Jurkat, Clone E6-1 (cell line): ENCODE data around the gene CACNA2D2.

ENCODE experiments used
- DNase-seq: peaks from one replicate; pipeline ENCODE4 v3.0.0-alpha.2; 2011; ENCODE audit warnings: low read depth, low spot score
- H3K4me3 ChIP-seq: 2 replicates; pipeline ENCODE4 v1.5.1; 2011; ENCODE audit warnings: mild to moderate bottlenecking, low read length, control low read depth, moderate library complexity

The CACNA2D2 gene

GRCh38 chr3:50441424-50442217 lies 61.8 kb downstream of the CACNA2D2 start:
- no peak for DNase-seq
- no peak overlapping the region for H3K4me3 ChIP-seq

DNA sequence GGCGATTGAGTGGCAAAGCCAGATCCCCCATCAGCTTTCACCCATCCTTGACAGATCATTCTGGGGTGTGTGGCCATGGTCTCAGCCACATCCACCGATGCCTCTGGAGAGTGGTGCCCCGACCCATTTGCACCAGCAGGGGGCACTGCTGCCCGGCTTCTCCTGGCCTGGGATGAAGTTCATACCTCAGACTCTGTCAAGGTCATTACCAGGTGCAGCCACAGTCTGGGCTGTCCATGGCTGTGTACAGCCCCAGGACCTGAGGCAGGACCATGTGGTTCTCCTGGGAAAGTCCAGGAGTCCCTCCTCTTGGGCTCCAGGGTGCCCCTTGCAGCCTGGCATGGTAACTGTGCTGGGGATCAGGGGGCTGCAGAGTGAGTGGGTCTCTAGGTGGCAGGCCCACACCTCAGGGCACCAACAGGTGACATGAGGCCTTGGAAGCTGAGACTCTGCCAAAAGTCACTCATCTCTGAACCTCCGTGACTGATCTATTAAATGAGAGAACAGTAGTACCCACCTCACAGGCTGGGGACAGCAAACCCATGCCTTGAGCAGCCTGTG lies 67.2 kb downstream of the CACNA2D2 start:
- peak; percentile 28 for DNase-seq
- no peak overlapping the region for H3K4me3 ChIP-seq

GRCh38 chr3:50435371-50436113 lies 67.9 kb downstream of the CACNA2D2 start:
- DNase-seq: peak; percentile 63
- no peak overlapping the region for H3K4me3 ChIP-seq

GRCh38 chr3:50433954-50434353 lies 69.5 kb downstream of the CACNA2D2 start:
- H3K4me3 ChIP-seq: no peak overlapping the region
- no peak for DNase-seq

- H3K4me3 ChIP-seq: no peak overlapping the region
- no peak for DNase-seq
These were observed 72.4 kb downstream of the CACNA2D2 start for GRCh38 chr3:50430950-50431435.

- H3K4me3 ChIP-seq: no peak overlapping the region
- DNase-seq: no peak
These were observed 73.2 kb downstream of the CACNA2D2 start for GRCh38 chr3:50430191-50430590.

- peak; percentile 24 for DNase-seq
- no peak overlapping the region for H3K4me3 ChIP-seq
These were observed 75.3 kb downstream of the CACNA2D2 start for GRCh38 chr3:50428007-50428633.

DNA sequence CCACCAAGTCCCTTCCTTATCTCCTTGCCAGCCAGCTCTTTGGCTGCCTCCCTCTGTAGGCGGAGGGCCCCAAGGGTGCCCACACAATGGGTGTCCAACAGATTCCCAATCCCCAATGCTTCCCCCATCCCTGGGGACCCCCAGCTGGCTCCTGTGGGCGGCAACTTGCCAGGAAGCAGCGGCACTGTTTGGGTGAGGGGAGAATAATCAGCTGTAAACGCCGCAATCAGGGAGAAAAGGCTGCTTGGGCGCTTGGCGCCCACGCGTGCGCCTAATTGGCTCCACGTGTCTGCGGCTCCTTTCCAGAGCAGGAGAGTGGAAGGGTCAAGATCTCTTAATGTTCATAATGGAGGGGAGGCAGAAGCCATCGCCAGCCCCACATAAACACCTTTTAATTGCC lies 76.2 kb downstream of the CACNA2D2 start:
- DNase-seq: no peak
- no peak overlapping the region for H3K4me3 ChIP-seq

- H3K4me3 ChIP-seq: no peak overlapping the region
- no peak for DNase-seq
These were observed 77.5 kb downstream of the CACNA2D2 start for GRCh38 chr3:50425911-50426310.

GRCh38 chr3:50423543-50423942 lies 79.9 kb downstream of the CACNA2D2 start:
- no peak for DNase-seq
- no peak overlapping the region for H3K4me3 ChIP-seq

DNA sequence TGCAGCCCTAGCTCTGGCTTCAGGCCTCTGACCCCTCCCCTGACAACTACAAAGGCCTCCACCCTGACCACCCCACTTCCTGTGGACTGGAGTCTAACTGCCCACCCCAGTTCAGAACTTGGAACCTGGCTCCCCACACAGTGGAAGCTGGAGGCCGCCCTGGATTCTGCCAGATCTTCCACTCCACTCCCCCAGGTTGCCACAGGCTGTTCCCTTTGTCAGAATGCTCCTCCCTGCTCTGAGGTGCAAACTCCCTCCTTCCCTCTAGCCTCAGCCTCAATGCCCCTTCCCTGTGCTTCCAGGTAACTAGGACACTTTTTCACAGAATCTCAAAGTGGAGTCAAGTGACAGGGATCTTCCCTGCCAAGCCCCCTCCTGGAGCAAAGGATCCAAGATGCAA lies 81.3 kb downstream of the CACNA2D2 start:
- H3K4me3 ChIP-seq: no peak overlapping the region
- no peak for DNase-seq

- DNase-seq: peak; percentile 6
- H3K4me3 ChIP-seq: no peak overlapping the region
These were observed 83.7 kb downstream of the CACNA2D2 start for GRCh38 chr3:50419595-50420370.

- no peak for DNase-seq
- H3K4me3 ChIP-seq: no peak overlapping the region
These were observed 84.6 kb downstream of the CACNA2D2 start for GRCh38 chr3:50418850-50419249.

- no peak overlapping the region for H3K4me3 ChIP-seq
- DNase-seq: no peak
These were observed 85.8 kb downstream of the CACNA2D2 start for GRCh38 chr3:50417637-50418033.

GRCh38 chr3:50416736-50417636 lies 86.4 kb downstream of the CACNA2D2 start:
- DNase-seq: peak; percentile 75

GRCh38 chr3:50415816-50416215 lies 87.6 kb downstream of the CACNA2D2 start:
- no peak overlapping the region for H3K4me3 ChIP-seq
- no peak for DNase-seq

More at GRCh38 chr3:50416736-50417636, 86.4 kb downstream of the CACNA2D2 start:
- no peak overlapping the region for H3K4me3 ChIP-seq

DNA sequence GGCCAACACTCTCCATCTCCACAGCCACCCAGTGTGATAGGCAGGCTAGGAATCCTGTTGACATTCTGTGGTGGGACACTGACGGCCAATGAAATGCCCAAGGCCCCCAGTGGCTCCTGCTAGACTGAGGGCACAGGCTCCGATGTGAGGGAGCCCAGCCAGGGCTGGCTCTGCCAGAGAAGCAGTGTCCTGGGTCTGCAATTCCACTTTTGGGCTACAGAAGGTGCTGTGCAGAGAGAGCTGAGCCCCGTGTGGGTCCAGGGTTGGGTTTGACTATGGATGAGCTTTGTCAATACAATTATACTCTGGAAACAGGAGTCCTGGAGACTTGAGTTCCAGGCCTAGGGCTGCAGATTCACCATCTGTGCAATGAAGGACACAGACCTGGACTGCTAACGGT lies 88.4 kb downstream of the CACNA2D2 start:
- DNase-seq: no peak
- no peak overlapping the region for H3K4me3 ChIP-seq

GRCh38 chr3:50414616-50415015 lies 88.8 kb downstream of the CACNA2D2 start:
- no peak for DNase-seq
- no peak overlapping the region for H3K4me3 ChIP-seq
